NCI-H146 treated with DMSO at 0.1 percent for 48 hours (cell line): ENCODE data around the gene EPS8.

Experiments
- DNase-seq: peaks from one replicate; lab custom pipeline; 2025; ENCODE audit not compliant: unreplicated experiment; lab: John Stamatoyannopoulos, UW

EPS8 gene

GRCh38 chr12:15613981-15614380 is 175.2 kb downstream of the EPS8 start:
- DNase-seq: no peak

DNA sequence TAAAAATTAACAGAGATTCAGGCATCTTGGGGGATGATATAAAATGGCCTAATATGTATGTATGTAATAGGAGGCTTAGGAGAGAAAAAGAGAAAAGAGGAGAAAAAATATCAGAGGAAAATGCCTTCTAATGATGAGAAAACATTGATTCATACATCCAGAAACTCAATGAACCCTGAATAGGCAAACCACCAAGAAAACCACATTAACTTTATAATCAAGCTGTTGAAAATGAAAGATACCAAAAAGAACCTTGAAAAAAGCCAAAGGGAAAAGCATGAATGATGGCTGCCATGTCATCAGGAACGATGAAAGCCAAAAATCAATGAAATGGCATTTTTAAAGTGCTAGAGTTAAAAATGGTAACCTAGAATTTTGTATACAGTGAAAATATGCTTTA is 180.2 kb downstream of the EPS8 start:
- DNase-seq: no peak

DNA sequence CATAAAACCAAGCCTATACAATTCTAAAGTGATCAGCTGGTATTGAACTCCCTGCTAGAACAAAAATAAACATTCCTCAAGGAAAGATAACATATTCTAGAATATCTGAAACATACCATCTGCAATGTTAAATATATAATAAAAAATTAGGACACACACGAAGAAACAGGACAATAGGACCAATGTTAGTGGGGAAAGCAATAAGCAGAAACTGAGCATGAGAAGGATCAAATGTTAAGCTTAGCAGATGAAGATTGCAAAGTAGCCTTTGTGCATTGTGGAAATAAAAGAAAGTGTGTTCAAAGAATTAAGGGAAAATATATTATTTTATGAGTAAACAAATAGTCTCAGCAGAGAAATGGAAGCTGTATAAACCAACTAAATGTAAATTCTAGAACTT is 180.8 kb downstream of the EPS8 start:
- DNase-seq: no peak

DNA sequence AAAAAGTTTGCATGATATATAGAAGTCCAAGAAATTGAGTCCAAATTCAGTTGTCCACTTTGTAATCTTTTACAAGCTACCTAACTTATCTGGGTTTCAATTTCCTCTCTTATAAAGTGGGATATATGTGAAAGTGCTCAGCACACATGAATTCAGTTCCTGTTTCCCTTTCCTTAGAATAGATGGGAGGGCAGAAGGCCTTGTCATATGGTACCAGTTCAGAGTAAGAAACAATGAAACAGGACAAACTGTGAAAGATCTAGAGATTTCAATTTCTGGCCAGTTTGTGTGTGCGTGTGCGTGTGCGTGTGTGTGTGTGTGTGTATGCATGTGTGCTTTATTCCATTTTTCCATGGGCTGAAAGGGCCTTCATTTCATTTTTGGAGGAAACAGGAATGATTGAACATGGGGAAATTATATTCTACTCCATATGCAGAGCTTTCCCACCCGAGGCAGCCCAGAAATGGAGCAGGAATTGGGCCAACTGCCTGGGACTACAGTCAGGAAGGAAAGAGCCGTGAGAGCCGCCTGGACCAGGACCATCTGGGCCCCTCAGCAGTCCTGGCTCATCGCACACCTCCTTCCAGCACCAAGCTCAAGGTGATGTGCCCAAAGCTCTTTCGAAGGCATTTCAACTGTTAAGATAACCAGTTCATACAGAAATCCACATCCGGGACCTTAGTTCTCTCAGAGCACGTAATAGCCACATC is 183.2 kb downstream of the EPS8 start:
- DNase-seq: no peak

DNA sequence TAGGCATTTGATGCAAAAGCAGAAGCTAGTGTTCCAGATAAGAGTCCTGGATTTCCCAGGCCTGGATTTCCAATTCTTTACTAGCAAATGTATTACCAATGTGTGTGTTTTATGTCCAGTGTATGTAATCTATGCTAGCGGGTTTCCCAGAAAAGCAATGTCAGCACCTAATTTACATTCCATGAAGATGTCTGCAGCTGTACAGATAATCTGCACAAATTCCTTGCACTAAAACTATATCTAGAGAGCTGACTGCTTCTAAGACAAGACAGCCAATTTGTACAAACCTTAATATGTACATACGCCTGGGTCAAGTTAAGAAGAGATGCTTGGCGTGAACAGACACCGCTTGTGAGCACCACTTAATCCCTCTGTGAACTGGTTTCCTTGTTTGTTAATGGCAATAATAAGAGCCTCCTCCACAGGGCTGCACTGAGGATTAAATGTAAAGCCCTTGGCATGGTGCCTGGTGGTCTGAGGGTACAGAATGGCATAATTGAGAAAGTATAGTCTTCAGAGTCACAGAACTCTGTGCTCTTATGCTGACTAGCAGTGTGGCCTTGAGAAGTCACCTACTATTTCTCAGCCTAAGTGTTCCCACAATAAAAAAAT is 185.6 kb downstream of the EPS8 start:
- DNase-seq: no peak

GRCh38 chr12:15602051-15602672 is 187.0 kb downstream of the EPS8 start:
- no peak for DNase-seq

DNA sequence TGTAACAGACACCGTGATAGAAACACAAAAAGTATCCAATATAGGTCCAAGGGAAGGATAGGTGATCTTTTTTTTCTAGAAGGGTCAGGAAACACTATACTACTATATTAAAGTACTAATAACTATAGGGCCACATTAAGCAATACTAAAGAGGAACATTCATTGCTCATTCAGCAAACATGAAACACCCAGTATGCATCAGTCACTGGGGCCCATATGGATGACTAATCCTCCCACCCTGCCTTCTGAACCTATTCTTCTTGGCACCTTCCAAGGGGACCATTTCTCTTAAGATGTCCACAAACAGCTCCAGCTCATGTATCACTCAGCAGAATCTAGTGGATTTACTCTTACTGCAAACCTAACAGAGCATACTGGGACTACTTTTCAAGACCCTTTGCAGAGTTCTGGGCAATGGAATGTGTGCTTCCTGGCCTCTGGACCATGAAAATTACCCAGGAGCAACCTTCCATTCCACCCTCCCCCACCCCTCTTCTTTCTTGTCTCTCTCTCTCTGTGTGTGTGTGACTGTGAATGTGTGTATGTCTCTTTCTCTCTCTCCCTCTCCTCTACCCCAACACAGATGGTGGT is 187.9 kb downstream of the EPS8 start:
- DNase-seq: no peak

GRCh38 chr12:15600223-15600935 is 188.8 kb downstream of the EPS8 start:
- no peak for DNase-seq

DNA sequence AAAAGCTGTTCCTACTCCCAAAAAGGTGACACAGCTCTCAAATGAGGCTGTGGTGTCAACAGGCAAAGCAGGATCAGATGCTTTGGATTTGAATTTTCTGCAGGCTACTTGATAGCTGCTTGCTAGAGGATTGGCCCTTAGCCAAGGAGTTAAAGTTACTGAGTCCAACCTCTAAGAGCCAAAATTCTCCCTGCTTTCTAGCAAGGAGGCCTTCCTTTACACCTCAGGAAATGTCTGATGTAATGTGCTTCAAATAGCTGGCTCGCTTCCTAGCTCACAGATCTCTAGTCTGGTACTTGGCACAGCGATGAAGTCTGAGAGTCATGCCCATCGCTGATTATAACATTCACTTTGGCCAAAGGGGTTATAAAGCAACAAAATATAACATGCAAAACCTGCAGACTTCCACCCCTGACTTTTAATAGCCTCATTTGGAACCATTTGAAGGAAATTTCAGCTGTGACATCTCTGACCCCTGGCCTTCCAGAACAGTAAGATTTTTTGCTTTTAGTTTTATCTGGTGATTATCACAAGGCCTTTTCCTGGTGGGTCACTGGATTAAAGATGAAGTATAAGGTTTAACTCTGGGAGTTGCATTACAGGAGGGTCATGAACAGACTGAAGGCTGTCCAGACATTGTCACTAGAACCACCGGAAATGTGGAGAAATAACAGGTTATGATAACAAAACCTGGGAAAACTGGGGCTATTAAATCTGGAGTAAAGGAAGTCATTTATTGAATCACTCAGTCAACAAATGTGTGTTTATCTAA is 189.7 kb downstream of the EPS8 start:
- DNase-seq: peak; percentile 30

DNA sequence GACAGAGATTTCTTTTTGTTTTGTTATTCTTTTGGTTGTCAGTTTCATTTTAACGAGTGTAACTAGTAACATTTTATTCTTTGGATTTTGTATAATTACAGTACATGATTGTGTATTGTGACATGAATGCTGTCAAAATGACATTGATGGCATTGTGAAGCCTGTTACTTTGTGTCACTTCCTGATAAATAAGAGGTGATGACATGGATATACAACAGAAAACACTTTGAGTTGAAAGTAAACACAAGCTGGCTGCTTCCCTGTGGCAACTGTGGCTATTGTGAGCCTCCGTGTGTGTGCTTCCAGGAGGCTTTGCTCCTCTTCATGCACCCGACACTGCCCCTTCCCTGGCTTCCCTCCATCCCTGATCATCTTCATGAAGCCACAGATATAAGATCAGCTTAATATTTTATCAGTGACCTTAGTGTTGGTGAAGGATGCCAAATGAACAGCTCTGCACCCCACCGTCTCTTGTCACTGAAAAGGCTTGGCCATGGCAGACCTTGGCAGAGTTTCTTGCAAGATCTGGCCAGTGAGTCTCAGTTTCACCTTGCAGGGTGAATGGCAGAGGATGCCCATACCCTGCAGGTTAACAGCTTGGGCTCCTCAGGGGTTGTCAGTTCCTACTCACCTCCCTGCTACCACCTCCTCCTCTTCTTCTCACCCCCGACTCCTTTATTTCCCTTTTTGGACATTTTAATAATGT is 191.9 kb downstream of the EPS8 start:
- no peak for DNase-seq

GRCh38 chr12:15596174-15596573 is 193.0 kb downstream of the EPS8 start:
- DNase-seq: no peak

GRCh38 chr12:15592934-15593333 is 196.3 kb downstream of the EPS8 start:
- DNase-seq: peak; percentile 57

- no peak for DNase-seq
These were observed 197.4 kb downstream of the EPS8 start for GRCh38 chr12:15591811-15592210.

DNA sequence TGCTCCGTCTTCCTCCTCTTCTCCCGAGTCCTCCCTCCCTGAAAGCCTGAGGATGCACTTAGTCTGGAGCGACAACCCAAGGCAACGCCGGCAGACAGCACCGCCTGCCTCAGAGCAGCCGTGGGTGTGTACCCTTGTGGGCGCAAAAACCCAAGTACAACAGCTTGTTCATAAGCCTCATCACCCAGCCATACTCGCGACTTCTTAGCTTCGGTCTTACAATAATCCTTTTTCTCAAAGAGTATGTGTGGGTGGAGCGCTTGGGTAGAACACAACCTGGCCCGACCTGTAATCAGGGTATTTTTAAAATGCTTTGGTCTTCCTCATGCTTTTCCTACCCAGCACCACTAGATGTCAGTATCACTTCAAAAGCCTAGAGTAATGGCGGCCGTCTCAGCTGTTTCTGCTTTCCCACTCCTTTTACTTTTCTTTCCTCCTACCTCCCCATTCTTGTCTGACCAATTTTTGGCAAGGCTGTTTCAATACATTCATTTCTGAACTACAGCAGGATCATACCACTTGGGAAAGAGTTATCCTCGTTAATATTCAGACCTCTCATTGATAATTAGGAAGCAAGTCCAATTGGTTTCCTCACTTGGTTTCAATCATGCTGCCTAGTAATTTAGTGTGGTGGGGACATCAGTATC is 198.9 kb downstream of the EPS8 start:
- peak; percentile 61 for DNase-seq

DNA sequence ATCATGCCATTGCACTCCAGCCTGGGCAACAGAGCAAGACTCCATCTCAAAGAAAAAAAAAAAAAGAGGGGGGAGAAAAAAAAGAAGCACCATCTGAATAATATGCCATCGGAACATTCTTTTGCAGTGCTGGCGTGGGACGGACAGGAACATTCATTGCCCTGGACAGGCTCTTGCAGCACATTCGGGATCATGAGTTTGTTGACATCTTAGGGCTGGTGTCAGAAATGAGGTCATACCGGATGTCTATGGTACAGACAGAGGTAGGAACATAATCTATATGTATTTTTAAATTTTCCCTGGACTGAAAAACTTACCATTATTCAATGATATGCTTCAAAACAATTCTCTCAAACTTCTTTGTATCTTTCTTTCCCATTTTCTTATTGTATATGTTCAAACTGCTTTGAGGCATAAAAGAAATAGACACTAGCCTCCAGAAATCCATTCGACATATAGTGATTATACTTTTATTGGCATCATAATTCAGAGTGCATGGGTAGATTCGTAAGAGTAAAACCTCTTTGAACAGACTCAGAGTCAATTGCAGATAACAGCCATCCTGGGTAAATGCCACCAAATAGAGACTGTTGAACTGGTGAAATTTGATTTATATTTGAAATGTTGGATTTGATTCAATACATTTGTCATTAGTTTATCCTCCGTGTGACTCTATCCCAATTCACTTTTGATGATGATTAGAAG is 199.7 kb downstream of the EPS8 start:
- no peak for DNase-seq

GRCh38 chr12:15584366-15585041 is 204.7 kb downstream of the EPS8 start:
- DNase-seq: peak; percentile 26

- DNase-seq: no peak
These were observed 205.4 kb downstream of the EPS8 start for GRCh38 chr12:15583804-15584203.

DNA sequence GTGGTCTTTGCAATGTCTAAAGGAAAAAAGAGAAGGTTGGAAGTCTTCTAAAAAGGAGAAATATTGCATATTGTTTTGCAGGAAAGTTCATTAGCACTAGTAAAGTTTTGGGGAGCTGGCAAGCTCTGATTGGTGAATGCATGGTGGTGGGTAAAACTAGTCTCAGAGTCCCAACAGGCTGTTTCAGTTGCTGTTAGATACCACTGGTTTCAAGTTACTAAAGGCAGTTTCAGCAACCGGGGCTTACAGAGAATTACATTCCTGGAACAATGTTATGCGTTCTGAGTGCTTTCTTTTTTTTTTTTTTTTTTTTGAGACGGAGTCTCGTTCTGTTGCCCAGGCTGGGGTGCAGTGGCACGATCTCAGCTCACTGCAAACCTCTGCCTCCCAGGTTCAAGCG is 208.2 kb downstream of the EPS8 start:
- DNase-seq: no peak
